T-helper 1 cell treated with Interleukin-12 subunit alpha and Interleukin-12 subunit beta and Interleukin-4 antibody, amounts not matched to agents 30 μg/mL and 1 μg/mL, for 36 hours (primary cell): Measurements from ENCODE around the gene GSTT2.
"Not testable (repeated sequence)": the region's sequence is repeated elsewhere in the genome, so short reads cannot be mapped to it uniquely, and the experiment has no call there.

ENCODE experiments used
- H3K27ac Mint-ChIP-seq: one replicate; pipeline ENCODE4 v1.8.0; 2021; ENCODE audit warnings: mild to moderate bottlenecking, mixed read lengths
- H3K27me3 Mint-ChIP-seq: one replicate; pipeline ENCODE4 v1.8.0; 2021; ENCODE audit warnings: low read depth, mixed read lengths
- H3K36me3 Mint-ChIP-seq: one replicate; pipeline ENCODE4 v1.8.0; 2021; ENCODE audit warnings: low read depth, mixed read lengths
- H3K4me1 Mint-ChIP-seq: one replicate; pipeline ENCODE4 v1.8.0; 2021; ENCODE audit warnings: low read depth, mixed read lengths
- H3K4me3 Mint-ChIP-seq: one replicate; pipeline ENCODE4 v1.8.0; 2021; ENCODE audit warnings: mild to moderate bottlenecking, moderate library complexity, mixed read lengths
- H3K9me3 Mint-ChIP-seq: one replicate; pipeline ENCODE4 v1.8.0; 2021; ENCODE audit warnings: mixed read lengths

Gene GSTT2

GRCh38 chr22:23966094-23966493 is 13.8 kb upstream of the GSTT2 start:
- not testable (repeated sequence) for H3K27me3 Mint-ChIP-seq, H3K27ac Mint-ChIP-seq, H3K4me3 Mint-ChIP-seq, H3K9me3 Mint-ChIP-seq
- Mint-ChIP-seq H3K4me1 (peaks cover 18% of the 10 kb centered on the region), H3K36me3 (peaks cover 12% of the 10 kb centered on the region)

- H3K4me3 Mint-ChIP-seq, H3K27me3 Mint-ChIP-seq, H3K27ac Mint-ChIP-seq: not testable (repeated sequence)
Observed at GRCh38 chr22:23966568-23966967, 13.4 kb upstream of the GSTT2 start, which contains the start of gene DDTL. TSS of gene DDTL (plus strand) at chr22:23966888. CDS start at chr22:23966915, 27 bp downstream.

GRCh38 chr22:23969071-23969470 is 10.9 kb upstream of the GSTT2 start:
- no peak overlapping the region for H3K27ac Mint-ChIP-seq
- H3K4me3 Mint-ChIP-seq: peak overlapping the region; percentile 54
- H3K36me3 Mint-ChIP-seq: peaks cover 20% of the 10 kb centered on the region
- peaks cover 24% of the 10 kb centered on the region for H3K4me1 Mint-ChIP-seq
- no peaks in the 10 kb centered on the region for H3K27me3 Mint-ChIP-seq
- H3K9me3 Mint-ChIP-seq: no peaks in the 10 kb centered on the region

More at GRCh38 chr22:23966568-23966967, 13.4 kb upstream of the GSTT2 start, which contains the start of gene DDTL:
- Mint-ChIP-seq H3K4me1 (peaks cover 21% of the 10 kb centered on the region), H3K36me3 (peaks cover 16% of the 10 kb centered on the region)
- not testable (repeated sequence) for H3K9me3 Mint-ChIP-seq

- Mint-ChIP-seq H3K36me3 (peaks cover 20% of the 10 kb centered on the region), H3K4me1 (peaks cover 24% of the 10 kb centered on the region), H3K4me3 (peak overlapping the region; percentile 19), H3K27me3 (no peaks in the 10 kb centered on the region), H3K9me3 (no peaks in the 10 kb centered on the region), H3K27ac (no peak overlapping the region)
Observed at GRCh38 chr22:23970201-23970641, 9.7 kb upstream of the GSTT2 start.

GRCh38 chr22:23970816-23971486 is 9.0 kb upstream of the GSTT2 start:
- H3K27ac Mint-ChIP-seq: no peak overlapping the region
- H3K36me3 Mint-ChIP-seq: peaks cover 20% of the 10 kb centered on the region
- H3K4me3 Mint-ChIP-seq: peak overlapping the region; percentile 37
- H3K4me1 Mint-ChIP-seq: peaks cover 24% of the 10 kb centered on the region
- no peaks in the 10 kb centered on the region for H3K9me3 Mint-ChIP-seq
- no peaks in the 10 kb centered on the region for H3K27me3 Mint-ChIP-seq

GRCh38 chr22:23971927-23972326 is 8.0 kb upstream of the GSTT2 start:
- Mint-ChIP-seq H3K4me1 (peaks cover 24% of the 10 kb centered on the region), H3K36me3 (peaks cover 20% of the 10 kb centered on the region)
- H3K27ac Mint-ChIP-seq, H3K27me3 Mint-ChIP-seq, H3K4me3 Mint-ChIP-seq, H3K9me3 Mint-ChIP-seq: not testable (repeated sequence)

GRCh38 chr22:23974345-23974744 is 5.6 kb upstream of the GSTT2 start, which contains the start of gene DDT:
TSS of gene DDT (minus strand) at chr22:23974441. CDS start at chr22:23974414, 27 bp downstream.
- Mint-ChIP-seq H3K4me1 (peaks cover 20% of the 10 kb centered on the region), H3K36me3 (peaks cover 18% of the 10 kb centered on the region)
- not testable (repeated sequence) for H3K9me3 Mint-ChIP-seq, H3K27ac Mint-ChIP-seq, H3K4me3 Mint-ChIP-seq, H3K27me3 Mint-ChIP-seq

GRCh38 chr22:23974836-23975352 is 5.0 kb upstream of the GSTT2 start:
- H3K4me3 Mint-ChIP-seq, H3K27ac Mint-ChIP-seq, H3K27me3 Mint-ChIP-seq, H3K9me3 Mint-ChIP-seq: not testable (repeated sequence)
- Mint-ChIP-seq H3K36me3 (peaks cover 15% of the 10 kb centered on the region), H3K4me1 (peaks cover 16% of the 10 kb centered on the region)

- not testable (repeated sequence) for H3K4me3 Mint-ChIP-seq, H3K27me3 Mint-ChIP-seq, H3K9me3 Mint-ChIP-seq, H3K36me3 Mint-ChIP-seq, H3K27ac Mint-ChIP-seq, H3K4me1 Mint-ChIP-seq
Observed at GRCh38 chr22:23977304-23977703, 2.6 kb upstream of the GSTT2 start.

- not testable (repeated sequence) for H3K27me3 Mint-ChIP-seq, H3K36me3 Mint-ChIP-seq, H3K27ac Mint-ChIP-seq, H3K4me3 Mint-ChIP-seq, H3K4me1 Mint-ChIP-seq, H3K9me3 Mint-ChIP-seq
Observed at GRCh38 chr22:23980567-23980966, 633 bp downstream of the GSTT2 start.

GRCh38 chr22:23984430-23984829 is 4.5 kb downstream of the GSTT2 start:
- Mint-ChIP-seq H3K27ac (no peak overlapping the region), H3K4me3 (no peak overlapping the region), H3K27me3 (peaks cover 7% of the 10 kb centered on the region), H3K36me3 (no peaks in the 10 kb centered on the region), H3K4me1 (peaks cover 2% of the 10 kb centered on the region), H3K9me3 (no peaks in the 10 kb centered on the region)

GRCh38 chr22:23986089-23986488 is 6.2 kb downstream of the GSTT2 start:
- H3K27ac Mint-ChIP-seq, H3K36me3 Mint-ChIP-seq, H3K9me3 Mint-ChIP-seq, H3K4me1 Mint-ChIP-seq, H3K4me3 Mint-ChIP-seq, H3K27me3 Mint-ChIP-seq: not testable (repeated sequence)

GRCh38 chr22:23986538-23987178 is 6.7 kb downstream of the GSTT2 start:
- not testable (repeated sequence) for H3K27ac Mint-ChIP-seq, H3K36me3 Mint-ChIP-seq, H3K4me1 Mint-ChIP-seq, H3K27me3 Mint-ChIP-seq, H3K4me3 Mint-ChIP-seq, H3K9me3 Mint-ChIP-seq

GRCh38 chr22:23989583-23990244 is 9.8 kb downstream of the GSTT2 start:
- H3K27ac Mint-ChIP-seq, H3K9me3 Mint-ChIP-seq, H3K4me3 Mint-ChIP-seq: not testable (repeated sequence)

GRCh38 chr22:23993080-23993479 is 13.1 kb downstream of the GSTT2 start:
- not testable (repeated sequence) for H3K27ac Mint-ChIP-seq, H3K36me3 Mint-ChIP-seq, H3K4me3 Mint-ChIP-seq, H3K9me3 Mint-ChIP-seq, H3K4me1 Mint-ChIP-seq
- H3K27me3 Mint-ChIP-seq: peaks cover 18% of the 10 kb centered on the region

More at GRCh38 chr22:23989583-23990244, 9.8 kb downstream of the GSTT2 start:
- H3K4me1 Mint-ChIP-seq, H3K27me3 Mint-ChIP-seq, H3K36me3 Mint-ChIP-seq: not testable (repeated sequence)
